ENCODE measurements around the gene ZNF581.

The ZNF581 gene

DNA sequence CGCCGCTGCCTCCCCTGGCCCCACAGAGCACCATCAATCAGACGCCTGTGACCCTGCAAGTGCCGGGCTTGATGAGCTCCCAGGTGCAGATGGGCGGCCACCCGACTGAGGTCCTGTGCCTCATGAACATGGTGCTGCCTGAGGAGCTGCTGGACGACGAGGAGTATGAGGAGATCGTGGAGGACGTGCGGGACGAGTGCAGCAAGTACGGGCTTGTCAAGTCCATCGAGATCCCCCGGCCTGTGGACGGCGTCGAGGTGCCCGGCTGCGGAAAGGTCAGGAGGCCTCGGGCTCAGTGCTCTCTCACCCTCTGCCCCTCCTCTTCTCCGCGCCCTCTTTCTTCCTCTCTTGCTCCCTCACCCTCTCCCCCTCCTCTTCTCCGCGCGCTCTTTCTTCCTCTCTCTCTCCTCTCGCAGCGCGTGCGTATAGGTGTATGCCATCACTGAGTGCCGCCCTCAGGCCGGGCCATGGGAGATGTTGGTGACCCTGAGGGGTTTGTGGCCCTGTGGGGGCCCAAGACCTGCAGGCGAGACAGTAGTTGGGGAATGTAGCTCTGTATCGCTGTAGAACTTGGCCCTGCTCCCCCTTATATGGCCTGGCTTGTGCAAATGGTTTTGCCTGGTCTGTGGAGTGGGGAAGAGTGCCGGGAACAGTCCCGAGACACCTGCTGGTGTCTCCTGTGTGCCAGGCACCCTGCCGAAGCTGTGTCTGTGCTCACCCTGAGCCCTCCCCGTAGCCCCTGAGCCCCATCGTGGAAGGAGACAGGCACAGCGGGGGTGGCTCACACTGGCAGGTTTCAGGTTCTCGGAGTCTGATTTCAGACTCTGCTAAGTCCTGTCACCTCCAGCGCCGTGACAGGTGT is 26.2 kb downstream of the ZNF581 start:
- DNase-seq: no peak

DNA sequence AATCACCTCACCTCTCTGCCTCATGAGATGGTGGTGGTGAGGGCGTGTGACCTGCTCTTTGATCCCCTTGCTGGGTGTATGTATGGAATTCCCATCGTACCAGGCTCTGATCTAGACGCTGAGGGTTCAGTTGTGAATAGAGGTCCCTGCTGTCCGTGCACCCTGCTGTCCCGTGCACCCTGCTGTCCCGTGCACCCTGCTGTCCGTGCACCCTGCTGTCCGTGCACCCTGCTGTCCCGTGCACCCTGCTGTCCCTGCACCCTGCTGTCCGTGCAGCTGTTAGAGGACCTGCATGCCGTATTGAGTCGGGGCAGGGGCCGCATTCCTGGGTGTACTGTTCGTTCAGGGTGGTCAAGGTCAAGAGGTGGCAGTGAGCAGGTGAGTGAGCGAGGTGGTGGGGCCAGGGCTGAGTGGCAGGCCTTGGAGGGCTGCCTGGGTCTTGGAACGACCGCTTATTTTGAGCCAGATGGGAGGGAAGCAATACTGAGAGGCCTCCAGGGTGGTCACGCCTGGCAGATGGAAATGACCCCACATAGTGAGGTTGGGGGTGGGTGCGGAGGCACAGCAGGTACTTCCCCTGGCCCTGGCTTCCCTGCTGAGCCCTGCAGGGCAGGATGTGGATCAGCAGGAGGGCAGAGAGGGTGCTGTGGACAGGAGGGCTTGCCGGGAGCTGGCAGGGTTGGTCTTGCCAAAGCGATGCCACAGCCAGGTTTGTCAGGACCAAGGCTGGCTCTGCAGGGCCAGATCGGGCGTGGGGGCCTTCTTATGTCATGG is 27.0 kb downstream of the ZNF581 start:
- DNase-seq: no peak

DNA sequence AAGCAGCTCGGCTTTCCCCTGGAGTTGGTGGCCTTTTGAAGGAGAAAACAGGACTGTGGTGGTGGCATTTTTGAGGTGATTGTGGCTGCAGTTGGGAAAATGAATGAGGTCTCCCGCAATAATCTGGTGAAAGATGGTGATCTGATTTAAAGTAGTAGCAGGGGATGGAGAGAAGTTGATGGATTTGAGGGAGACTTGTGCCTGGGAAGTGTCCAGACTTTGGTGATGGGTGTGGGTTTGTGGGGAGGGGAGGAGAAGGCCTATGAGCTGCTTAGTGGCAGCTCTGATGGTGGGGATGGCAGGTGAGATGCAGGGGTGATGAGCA is 27.6 kb downstream of the ZNF581 start:
- no peak for DNase-seq

DNA sequence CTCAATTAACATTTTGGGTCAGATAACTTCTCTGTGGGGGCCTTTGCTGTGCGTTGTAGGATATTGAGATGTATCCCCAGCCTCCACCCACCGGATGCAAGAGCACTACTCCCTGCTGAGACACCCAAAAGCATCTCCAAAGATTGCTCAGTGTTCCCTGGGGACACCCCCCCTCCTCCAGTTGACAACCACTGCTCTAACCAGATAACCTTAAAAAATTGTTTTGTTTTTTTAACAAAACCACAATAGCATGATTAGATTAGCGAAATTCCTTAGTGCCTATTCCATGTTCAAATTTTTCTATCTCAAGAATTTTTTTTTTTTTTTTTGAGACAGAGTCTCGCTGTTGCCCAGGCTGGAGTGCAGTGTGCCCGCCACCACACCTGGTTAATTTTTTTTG is 29.0 kb downstream of the ZNF581 start:
- no peak for DNase-seq

GRCh38 chr19:55673465-55673864 is 30.0 kb downstream of the ZNF581 start:
- no peak for DNase-seq

GRCh38 chr19:55673889-55674288 is 30.4 kb downstream of the ZNF581 start:
- DNase-seq: no peak

DNA sequence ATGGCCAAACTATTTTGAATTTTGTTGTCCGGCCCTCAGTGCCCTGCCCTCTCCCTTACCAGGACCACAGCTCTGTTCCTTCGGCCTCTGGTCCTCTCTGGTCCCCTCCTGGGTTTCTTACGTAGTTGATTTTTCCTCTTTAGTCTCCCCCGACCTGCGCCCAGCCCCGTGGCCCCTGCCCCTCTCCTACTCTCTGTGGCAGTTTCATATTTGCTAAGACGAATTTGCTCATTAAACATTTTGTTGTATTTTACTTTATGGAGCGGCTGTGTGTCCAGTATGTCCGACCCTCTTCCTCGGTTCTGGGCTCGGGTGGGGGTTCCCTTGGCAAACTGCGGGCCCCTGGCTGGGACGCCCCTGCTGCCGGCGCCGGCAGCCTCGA is 31.0 kb downstream of the ZNF581 start:
- no peak for DNase-seq

- peak; percentile 97 for DNase-seq
Observed at GRCh38 chr19:55674841-55675660, 31.6 kb downstream of the ZNF581 start, which contains the start of gene EPN1. Gene EPN1, plus strand, starts transcription at chr19:55675226. Its CDS starts 3,402 bp downstream, at chr19:55678628.

- no peak for DNase-seq
Observed at GRCh38 chr19:55675661-55676354, 32.4 kb downstream of the ZNF581 start.

GRCh38 chr19:55676383-55676782 is 32.9 kb downstream of the ZNF581 start:
- no peak for DNase-seq

DNA sequence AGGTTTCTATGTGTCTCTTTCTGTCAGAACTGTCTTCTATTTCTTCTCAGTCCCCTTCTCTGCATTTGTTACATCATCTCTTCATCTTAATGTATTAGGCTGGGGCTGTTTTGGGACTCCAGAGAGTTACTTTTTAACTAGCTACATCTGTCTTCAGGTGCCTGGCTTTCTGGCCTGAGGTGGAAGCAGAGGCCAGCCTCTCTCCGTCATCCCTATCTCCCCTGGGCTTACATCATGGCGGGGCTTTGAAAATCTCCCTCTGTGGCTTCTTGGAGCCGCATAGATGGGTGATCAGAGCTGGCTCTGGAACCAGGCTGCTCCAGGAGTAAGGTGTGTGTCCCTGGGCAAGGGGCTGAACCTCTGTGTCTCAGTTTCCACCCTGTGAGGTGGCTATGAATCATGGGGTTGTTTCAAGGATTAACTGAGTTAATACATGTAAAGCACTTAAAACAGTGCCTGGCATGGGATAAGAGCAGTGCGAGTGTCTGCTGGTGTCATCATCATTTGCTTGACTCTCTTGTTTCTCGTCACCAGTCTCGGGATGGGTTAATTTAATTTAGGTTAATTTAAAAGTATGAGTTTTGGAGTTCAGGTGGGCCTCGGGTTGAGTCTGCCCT is 33.5 kb downstream of the ZNF581 start:
- DNase-seq: no peak

DNA sequence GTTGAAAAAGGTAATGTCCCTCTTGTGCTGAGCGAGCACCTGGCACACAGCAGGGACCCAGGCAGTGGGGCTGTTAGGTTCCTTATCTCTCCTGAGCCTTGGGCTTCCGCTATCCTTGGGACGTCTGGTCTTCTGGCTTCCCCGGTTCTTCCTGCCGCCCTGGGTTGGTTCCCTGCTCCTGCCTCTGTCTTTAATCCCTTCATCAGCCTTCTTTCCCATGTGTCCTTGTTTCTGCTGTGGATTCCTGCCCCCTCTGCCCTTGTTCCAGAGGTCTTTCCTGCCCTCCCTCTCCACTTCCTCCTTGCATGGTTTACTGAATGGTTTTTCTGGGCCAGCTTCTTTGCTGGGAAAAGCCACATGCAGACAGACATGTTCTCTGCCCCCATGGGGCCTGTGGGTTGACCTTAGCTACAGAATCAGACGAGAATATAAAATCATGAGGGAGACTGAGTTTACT is 34.2 kb downstream of the ZNF581 start:
- no peak for DNase-seq

GRCh38 chr19:55678121-55678671 is 34.7 kb downstream of the ZNF581 start:
- no peak for DNase-seq

- DNase-seq: no peak
Observed at GRCh38 chr19:55679343-55680257, 36.2 kb downstream of the ZNF581 start.

- no peak for DNase-seq
Observed at GRCh38 chr19:55680339-55681130, 37.1 kb downstream of the ZNF581 start.

DNA sequence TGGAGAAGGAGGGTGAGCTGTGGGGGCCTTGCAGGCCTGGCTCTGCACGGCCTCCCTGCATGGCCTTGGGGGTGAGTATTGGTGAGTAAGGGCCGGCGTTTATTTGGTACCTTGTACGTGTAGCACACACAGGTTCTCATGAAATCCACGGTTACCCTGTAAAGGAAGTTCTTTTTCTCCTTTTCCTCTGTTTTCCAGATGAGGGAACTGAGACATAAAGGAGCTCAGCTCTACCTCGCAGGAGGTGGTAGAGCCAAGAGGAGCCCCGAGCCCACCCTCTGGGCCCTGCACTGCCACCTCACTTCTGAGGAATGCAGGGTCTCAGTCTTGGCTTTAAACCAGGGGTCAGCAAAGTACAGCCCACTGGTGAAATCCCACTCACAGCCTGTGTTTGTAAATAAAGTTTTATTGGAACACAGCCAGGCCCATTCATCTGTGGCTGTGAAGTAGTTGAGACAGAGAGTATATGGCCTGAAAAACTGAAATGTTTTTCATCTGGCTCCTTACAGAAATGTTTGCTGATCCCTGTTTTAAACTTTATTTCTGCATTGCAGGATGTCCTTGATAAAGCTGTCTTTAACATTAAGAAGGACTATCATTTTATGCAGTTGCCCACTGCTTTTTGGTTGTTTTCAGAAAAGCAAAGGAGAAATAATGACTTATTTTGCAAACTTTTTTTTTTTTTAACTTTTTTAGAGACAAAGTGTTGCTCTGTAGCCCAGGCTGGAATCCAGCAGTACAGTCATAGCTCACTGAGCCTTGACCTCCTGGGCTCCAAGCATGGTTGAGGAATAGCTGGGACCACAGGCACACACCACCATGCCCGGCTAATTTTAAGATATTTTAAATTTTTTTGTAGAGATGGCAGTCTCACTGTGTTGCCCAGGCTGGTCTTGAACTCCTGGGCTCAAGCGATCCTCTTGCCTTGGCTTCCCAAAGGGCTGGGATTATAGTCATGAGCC is 38.0 kb downstream of the ZNF581 start:
- DNase-seq: no peak

GRCh38 chr19:55683449-55684261 is 40.2 kb downstream of the ZNF581 start:
- DNase-seq: no peak
